ENCODE data around the gene SPAG5.
A peak's percentile ranks its signal among the peaks of the same experiment; 100 is the strongest.

Gene SPAG5

GRCh38 chr17:28571361-28572122 is 27.3 kb downstream of the SPAG5 start, which contains the start of gene PIGS:
Gene PIGS (minus strand): TSS chr17:28571524. CDS start chr17:28571496, 28 bp downstream.
- DNase-seq (ENCODE audit: low read depth in 2 of 2): peak; percentile 71 to 79

- DNase-seq (ENCODE audit: low read depth in 2 of 2): no peak
These were observed 28.0 kb downstream of the SPAG5 start for GRCh38 chr17:28570716-28571360.

GRCh38 chr17:28569446-28569845 is 29.4 kb downstream of the SPAG5 start:
- no peak for DNase-seq (ENCODE audit: low read depth in 2 of 2)

- DNase-seq (ENCODE audit: low read depth in 2 of 2): no peak
These were observed 31.2 kb downstream of the SPAG5 start for GRCh38 chr17:28567604-28568003.

GRCh38 chr17:28563475-28563874 is 35.4 kb downstream of the SPAG5 start:
- DNase-seq (ENCODE audit: low read depth in 2 of 2): no peak

- no peak for DNase-seq (ENCODE audit: low read depth in 2 of 2)
These were observed 43.8 kb downstream of the SPAG5 start for GRCh38 chr17:28555022-28555421.

GRCh38 chr17:28554565-28554964 is 44.3 kb downstream of the SPAG5 start:
- no peak for DNase-seq (ENCODE audit: low read depth in 2 of 2)

GRCh38 chr17:28553000-28553505 is 45.8 kb downstream of the SPAG5 start:
- no peak for DNase-seq (ENCODE audit: low read depth in 2 of 2)

GRCh38 chr17:28552176-28552999 is 46.4 kb downstream of the SPAG5 start, which contains the start of gene UNC119:
Gene UNC119 (minus strand): TSS chr17:28552624. CDS start chr17:28552557, 67 bp downstream.
- peak; percentile 56 to 75 for DNase-seq (ENCODE audit: low read depth in 2 of 2)

GRCh38 chr17:28551421-28552175 is 47.2 kb downstream of the SPAG5 start:
- DNase-seq (ENCODE audit: low read depth in 2 of 2): no peak

GRCh38 chr17:28550858-28551257 is 48.0 kb downstream of the SPAG5 start:
- DNase-seq (ENCODE audit: low read depth in 2 of 2): no peak

GRCh38 chr17:28549236-28550132 is 49.3 kb downstream of the SPAG5 start:
- peak; percentile 21 to 27 for DNase-seq (ENCODE audit: low read depth in 2 of 2)

GRCh38 chr17:28548417-28549130 is 50.3 kb downstream of the SPAG5 start:
- DNase-seq (ENCODE audit: low read depth in 2 of 2): no peak

- peak in 1 of 2 donors; percentile 49 for DNase-seq (ENCODE audit: low read depth in 2 of 2)
These were observed 51.0 kb downstream of the SPAG5 start for GRCh38 chr17:28547623-28548416.

GRCh38 chr17:28547096-28547622 is 51.7 kb downstream of the SPAG5 start:
- no peak for DNase-seq (ENCODE audit: low read depth in 2 of 2)

GRCh38 chr17:28545787-28546415 is 52.9 kb downstream of the SPAG5 start:
- no peak for DNase-seq (ENCODE audit: low read depth in 2 of 2)

- DNase-seq (ENCODE audit: low read depth in 2 of 2): no peak
These were observed 53.7 kb downstream of the SPAG5 start for GRCh38 chr17:28545141-28545503.
